GM18867 (cell line): ENCODE data around the gene CASKIN2.

Experiments
- ATAC-seq: cut with Tn5 transposase; IDR thresholded peaks from one replicate; pipeline ENCODE4 v1.9.1; 2021; ENCODE audit warnings: mild to moderate bottlenecking, moderate library complexity; ENCODE audit not compliant: unreplicated experiment

Gene CASKIN2

GRCh38 chr17:75506134-75506533 lies 9.2 kb downstream of the CASKIN2 start:
- ATAC-seq: no peak

DNA sequence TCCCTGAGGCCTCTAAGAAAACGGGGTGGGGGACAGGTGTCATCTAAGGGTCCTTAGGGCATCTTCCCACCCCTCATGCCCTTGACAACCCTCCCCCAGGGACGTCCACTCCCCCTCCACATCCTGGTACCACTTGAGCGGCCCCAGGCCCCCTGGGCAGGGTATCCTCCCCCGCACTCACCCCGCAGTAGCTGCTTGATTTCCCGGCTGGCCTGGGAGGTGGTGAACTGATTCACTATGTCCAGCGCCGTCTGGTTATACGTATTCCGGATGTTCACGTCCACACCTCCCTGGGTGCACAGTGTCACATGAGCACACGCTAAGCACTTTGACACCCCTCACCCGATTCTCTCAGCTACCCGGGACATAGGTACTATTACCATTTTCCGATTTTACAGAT lies 9.7 kb downstream of the CASKIN2 start:
- ATAC-seq: no peak

DNA sequence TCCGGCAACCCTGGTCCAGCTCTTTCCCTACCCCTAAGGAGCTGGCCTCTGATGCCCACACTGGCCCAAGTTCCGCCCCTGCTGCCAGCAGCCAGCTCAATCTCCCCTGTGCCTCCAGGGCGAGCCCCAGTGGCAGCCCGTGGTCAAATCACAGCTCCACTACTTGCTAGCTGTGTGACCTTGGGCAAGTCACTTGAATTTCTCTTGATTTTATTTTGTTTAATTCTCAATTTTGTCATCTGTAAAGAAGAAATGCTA lies 10.3 kb downstream of the CASKIN2 start:
- no peak for ATAC-seq

- ATAC-seq: no peak
Measured at GRCh38 chr17:75504347-75505151, 10.8 kb downstream of the CASKIN2 start.

- no peak for ATAC-seq
Measured at GRCh38 chr17:75503976-75504346, 11.4 kb downstream of the CASKIN2 start.

DNA sequence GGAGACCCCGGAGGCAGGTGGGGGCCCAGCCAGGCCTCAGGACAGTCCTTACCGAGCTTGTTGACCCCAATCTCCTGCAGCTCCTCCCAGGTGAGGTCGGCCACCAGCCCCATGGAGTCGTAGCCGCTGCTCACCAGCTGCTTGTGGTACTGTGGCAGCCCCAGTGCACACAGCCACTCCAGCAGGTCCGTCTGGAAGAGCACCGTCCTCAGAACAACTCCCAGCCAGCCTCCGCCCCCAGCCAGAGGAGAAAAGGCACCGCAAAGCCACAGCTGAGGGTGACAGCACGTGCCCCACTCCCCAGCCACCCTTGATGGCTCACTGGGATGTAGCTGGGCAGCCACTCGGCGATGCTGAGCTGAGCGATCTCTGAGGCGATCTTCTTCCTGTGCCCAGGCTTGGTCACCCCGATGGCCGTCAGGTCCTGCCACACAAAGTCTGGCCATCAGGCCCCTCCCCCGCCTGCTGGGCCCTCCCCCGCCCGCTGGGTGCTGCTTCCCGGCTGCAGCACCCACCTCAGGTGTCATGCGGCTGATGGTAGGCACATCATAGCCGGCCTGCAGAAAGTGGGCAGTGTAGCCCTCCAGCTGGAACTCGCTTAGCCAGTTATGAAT lies 11.9 kb downstream of the CASKIN2 start:
- no peak for ATAC-seq

GRCh38 chr17:75502721-75503329 lies 12.5 kb downstream of the CASKIN2 start:
- ATAC-seq: no peak

- no peak for ATAC-seq
Measured at GRCh38 chr17:75502072-75502720, 13.1 kb downstream of the CASKIN2 start.

- no peak for ATAC-seq
Measured at GRCh38 chr17:75501378-75502071, 13.8 kb downstream of the CASKIN2 start.

DNA sequence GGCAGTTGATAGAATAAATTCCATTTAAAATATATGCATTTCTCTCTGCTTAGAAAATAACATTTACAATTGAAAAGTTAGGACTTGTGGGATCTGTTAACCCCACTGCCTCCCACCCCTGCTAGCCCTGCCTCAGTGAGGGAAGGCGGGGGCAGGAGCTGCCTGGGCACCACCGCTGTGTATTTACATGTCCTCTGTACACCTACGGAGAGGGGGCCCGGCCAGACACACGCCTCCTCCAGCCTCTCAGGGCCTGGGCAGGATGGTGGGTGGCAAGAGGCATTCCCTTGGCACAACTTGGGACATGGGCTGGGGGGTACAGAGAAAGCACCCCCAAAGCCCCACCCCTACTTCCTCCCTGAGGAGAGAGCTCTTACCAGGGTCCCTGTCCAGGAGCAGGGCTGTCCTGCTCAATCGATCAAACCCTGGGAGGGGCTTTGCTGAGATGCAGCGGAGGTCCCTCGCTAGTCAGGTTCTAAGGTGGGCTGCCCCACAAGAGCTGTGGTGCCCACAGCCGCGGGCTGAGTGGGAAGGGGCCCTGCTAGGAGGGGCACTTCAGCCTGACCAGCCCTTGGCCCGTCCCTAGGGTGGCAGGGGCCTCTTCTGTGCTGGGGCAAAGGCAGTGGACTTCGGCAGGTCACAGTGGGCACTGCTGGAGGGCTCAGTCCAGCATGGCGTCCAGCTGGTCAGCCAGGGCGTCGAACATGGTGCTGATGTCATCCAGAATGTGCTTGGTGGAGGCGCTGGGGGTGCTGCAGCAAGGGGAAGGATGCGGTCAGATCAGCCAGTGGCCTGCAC lies 14.7 kb downstream of the CASKIN2 start:
- no peak for ATAC-seq

DNA sequence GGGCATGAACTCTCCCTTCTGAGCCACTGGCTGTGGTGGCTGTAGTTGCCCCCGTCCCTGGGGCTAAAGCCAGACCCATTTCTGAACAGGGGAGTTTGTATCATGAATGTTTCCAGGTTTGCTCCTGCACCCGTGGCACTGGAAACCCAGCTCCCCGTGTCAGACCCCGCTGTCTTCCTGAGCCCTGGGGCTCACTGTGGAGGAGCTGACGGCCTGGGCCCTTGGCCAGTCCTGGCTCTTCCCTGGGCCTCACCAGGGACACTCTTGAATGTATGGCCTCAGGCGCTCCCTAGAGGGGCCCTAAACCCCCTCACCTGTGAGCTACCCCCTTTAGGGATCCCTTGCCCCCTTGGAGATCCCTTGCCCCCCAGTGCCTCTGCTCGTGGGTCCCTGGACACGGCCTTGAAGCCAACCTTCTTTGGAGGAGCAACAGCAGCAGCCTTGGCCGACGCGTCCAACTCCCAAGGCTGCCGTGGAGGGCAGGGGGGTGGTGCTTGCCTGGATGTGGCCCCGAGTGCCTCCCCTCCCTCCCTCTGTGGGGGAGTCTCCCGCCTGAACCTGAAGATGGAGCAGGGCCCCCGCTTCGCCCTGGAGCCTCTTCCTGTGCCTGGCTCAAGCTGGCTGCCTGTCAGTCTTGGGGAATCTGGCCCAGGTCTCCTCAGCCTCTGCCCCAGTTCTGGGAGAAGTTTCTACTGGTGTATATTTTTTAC lies 15.9 kb downstream of the CASKIN2 start:
- ATAC-seq: no peak

- ATAC-seq: no peak
Measured at GRCh38 chr17:75498726-75499213, 16.6 kb downstream of the CASKIN2 start.

DNA sequence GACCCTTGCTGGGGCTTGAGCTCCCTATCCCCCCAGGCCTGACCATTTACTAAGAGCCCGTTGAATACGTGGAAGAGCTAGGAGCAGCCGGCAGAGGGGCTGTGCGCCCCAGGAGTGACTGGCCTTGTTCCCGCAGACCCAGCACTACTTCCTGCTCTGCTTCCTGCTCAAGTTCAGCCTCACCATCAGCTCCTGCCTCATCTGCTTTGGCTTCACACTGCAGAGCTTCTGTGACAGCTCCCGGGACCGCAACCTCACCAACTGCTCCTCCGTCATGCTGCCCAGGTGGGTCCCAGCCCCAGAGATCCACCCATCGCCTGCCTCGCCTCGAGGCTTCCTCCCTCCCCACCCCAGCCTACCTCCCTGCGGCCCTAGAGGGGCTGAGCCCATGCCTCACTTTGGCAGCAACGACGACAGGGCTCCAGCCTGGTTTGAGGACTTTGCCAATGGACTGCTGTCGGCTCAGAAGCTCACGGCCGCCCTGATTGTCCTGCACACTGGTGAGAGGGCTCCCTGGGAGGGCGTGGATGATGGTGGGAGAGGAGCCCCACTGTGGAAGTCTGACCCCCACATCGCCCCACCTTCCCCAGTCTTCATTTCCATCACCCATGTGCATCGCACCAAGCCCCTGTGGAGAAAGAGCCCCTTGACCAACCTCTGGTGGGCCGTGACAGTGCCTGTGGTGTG lies 17.2 kb downstream of the CASKIN2 start:
- no peak for ATAC-seq

- ATAC-seq: no peak
Measured at GRCh38 chr17:75496005-75496404, 19.3 kb downstream of the CASKIN2 start.

GRCh38 chr17:75494326-75494877 lies 20.9 kb downstream of the CASKIN2 start:
- no peak for ATAC-seq

DNA sequence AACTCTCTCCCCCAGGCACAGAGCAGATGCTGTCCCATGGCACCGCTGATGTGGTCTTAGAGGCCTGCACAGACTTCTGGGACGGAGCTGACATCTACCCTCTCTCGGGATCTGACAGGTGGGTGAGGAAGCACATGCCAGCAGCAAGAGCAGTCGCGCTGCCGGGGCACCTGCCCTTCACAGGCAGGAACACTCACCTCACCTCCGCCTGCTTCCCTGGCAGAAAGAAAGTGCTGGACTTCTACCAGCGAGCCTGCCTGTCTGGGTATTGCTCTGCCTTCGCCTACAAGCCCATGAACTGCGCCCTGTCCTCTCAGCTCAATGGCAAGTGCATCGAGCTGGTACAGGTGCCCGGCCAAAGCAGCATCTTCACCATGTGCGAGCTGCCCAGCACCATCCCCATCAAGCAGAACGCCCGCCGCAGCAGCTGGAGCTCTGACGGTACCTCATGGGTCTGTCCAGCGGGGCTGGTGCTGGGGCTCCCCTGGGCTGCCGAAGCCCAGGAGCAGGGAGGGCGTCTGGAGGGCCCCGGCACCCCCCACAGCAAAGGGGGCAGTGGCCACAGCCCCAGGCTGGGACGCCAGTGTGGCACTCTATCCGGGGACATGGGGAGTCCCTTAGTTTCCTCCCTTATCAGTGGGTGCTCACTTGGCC lies 21.7 kb downstream of the CASKIN2 start:
- ATAC-seq: no peak

DNA sequence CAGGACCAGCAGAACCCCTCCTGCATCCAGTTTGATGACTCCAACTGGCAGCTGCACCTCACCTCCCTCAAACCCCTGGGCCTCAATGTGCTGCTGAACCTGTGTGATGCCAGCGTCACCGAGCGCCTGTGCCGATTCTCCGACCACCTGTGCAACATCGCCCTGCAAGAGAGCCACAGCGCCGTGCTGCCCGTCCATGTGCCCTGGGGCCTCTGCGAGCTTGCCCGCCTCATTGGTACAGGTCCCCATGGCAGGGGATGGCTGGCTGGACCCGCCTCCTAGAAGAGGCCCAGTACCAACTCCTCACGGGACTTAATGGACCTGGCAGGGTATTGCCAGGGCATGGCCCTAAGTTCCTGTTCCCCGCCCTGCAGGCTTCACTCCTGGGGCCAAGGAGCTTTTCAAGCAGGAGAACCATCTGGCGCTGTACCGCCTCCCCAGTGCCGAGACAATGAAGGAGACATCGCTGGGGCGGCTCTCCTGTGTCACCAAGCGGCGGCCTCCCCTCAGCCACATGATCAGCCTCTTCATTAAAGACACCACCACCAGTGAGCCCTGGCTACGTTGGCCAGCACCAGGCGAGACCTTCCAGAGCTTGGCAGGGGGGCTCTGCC lies 22.7 kb downstream of the CASKIN2 start:
- ATAC-seq: no peak

DNA sequence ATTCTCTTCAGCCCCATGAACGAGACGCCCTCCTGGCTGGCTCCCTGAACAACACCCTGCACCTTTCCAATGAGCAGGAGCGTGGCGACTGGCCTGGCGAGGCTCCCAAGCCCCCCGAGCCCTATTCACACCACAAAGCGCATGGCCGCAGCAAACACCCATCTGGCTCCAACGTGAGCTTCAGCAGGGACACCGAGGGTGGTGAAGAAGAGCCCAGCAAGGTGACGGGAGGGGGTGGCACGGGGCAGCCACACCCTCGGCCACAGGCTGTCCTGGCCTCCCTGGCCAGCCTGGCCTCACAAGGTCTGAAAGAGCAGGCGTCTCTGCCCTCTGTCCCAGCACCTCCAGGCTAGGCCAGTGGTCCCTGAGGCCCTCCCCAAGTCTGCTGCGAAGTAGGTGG lies 23.7 kb downstream of the CASKIN2 start:
- ATAC-seq: no peak
